ENCODE data around the gene TAS1R2.

Gene TAS1R2

DNA sequence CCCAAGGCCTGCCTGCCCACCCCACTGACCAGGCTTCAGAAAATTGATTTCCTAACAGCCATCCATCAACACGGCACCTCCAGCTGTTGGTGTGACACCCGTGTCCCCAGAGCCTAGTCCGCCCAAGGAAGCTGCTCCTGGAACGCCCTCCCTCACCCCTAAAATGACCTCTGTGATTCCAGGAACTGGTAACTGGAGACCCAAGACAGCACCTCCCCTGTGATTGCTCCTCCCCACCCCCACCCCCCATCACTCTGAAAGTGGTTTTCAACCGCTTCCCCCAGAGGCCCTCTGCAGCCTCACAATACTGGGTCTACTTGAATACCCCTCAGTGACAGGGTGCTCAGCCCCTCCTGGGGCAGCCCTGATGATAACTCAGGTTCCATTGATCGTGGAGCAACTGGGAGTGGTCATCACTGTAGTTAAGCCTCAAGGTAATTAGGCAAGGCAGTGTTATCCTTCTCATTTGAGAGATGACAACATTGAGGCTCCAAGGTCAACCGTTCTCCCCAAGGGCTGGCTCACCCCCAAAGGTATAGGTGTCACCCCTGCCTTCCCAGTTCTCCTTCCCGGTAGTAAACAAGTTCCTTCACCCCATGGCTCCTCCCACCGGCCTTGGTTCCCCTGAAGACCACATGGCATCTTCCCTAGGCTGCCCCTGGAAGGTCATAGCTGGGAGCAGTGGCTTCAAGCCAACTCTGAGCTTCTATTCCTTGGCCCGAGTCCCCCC lies 52.0 kb downstream of the TAS1R2 start:
- no peak for DNase-seq (ENCODE audit: low read depth)
- TF ChIP-seq, protein P1, sequence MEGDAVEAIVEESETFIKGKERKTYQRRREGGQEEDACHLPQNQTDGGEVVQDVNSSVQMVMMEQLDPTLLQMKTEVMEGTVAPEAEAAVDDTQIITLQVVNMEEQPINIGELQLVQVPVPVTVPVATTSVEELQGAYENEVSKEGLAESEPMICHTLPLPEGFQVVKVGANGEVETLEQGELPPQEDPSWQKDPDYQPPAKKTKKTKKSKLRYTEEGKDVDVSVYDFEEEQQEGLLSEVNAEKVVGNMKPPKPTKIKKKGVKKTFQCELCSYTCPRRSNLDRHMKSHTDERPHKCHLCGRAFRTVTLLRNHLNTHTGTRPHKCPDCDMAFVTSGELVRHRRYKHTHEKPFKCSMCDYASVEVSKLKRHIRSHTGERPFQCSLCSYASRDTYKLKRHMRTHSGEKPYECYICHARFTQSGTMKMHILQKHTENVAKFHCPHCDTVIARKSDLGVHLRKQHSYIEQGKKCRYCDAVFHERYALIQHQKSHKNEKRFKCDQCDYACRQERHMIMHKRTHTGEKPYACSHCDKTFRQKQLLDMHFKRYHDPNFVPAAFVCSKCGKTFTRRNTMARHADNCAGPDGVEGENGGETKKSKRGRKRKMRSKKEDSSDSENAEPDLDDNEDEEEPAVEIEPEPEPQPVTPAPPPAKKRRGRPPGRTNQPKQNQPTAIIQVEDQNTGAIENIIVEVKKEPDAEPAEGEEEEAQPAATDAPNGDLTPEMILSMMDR (IDR thresholded peaks at IDR 0.05; ENCODE audit: low read depth, low read length, missing control alignments): no peak
- no peak overlapping the region for H3K4me3 ChIP-seq (ENCODE audit: low read depth, low read length)

DNA sequence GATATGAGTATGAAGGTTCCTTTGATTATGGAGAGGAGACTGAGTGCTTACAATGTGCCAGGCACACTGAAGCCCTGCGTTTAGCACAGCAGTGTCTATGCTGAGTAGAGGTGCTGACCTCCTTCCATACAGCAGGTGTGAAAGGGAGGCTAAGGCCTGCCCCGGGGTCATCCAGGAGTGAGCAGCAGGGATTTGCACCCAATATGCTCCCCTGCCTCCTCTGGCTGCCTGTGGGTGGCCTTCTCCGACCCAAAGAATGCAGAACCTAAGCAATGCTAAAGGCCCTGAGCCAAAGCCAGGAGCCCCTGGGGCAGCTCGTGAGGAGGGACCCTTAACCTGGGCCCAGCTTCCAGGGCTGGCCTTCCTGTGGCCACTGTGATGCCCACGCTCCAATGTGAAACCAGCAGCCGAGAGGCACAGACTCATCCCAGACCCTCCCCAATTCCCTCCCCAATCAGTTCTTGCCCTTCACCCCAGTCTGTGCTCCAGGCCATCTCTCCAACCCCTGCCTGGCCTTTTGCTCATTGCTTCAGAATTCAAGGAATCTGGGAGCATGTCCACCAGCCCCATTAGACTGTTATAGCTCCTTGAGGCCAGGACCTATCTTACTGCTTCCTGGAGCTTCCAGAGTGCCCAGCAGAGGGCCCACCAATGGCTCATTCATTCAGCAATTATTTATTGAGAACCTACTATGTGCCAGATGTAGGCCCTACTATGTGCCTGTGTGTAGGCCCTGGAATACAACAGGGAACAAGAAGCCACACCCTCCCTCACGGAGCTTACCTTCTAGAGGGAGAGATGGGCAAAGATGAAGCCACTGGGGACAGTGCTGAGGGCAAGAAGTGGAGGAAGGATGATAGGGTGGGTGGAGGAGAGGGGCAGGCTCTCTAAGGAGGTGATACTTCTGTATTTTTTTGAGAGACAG lies 53.3 kb downstream of the TAS1R2 start:
- no peak for DNase-seq (ENCODE audit: low read depth)
- no peak overlapping the region for H3K4me3 ChIP-seq (ENCODE audit: low read depth, low read length)
- TF ChIP-seq, protein P1 (IDR thresholded peaks at IDR 0.05; ENCODE audit: low read depth, low read length, missing control alignments): no peak

DNA sequence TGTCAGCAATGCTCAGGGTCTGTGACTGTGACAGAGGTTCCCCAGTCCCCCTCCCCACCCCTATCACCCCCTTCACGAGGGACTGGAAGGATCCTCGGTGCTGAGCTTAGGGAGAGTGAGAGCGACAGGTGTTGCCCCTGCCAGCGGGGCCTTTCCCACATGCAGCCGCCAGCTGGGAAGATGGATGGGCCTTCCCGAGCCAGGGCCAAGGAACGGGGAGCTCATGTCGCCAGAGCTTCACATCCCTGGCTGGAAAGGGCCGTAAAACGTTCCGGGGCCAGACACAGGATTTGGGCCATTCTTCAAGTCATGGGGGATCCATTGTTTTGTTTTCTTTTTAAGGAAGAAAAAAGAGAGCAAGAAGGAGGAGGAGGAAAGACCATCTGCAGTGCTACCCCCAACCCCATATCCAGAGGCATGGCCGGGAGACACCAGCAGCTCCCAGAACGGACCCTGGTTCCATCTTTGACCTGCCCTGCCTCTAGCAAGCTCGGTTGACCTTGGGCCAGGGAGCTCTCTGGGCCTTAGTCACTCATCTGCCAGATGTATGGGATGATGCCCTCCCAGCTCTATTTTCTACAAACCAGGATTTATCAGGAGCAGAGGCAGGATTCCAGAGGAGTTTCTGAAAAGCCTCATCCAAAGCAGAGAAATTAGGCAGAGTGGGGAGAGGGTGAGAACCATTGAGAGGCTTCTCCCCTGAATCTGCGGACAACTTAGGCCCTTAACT lies 54.1 kb downstream of the TAS1R2 start:
- no peak for DNase-seq (ENCODE audit: low read depth)
- TF ChIP-seq, protein P1 (IDR thresholded peaks at IDR 0.05; ENCODE audit: low read depth, low read length, missing control alignments): no peak
- H3K4me3 ChIP-seq (ENCODE audit: low read depth, low read length): no peak overlapping the region

DNA sequence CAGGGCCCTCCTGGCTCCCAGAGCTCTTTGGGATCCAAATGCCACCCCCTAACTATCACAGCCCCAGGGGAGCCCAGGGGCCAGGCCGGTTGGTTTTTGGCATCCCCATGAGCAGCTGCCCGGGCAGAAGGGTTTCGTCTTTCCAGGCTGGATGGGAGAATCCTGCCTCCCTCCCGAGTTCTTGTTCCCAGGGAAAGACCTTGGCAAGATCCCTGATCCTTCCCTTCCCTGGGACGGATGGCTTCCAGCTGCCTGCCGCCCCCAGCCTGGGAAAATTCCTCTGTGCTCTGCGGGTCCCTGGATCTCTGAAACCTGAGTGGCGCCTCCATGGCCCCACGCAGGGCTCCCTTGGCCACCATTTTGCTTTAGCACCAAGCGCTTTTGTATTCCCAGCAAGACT lies 55.6 kb downstream of the TAS1R2 start:
- no peak overlapping the region for H3K4me3 ChIP-seq (ENCODE audit: low read depth, low read length)
- DNase-seq (ENCODE audit: low read depth): no peak
- TF ChIP-seq, protein P1 (IDR thresholded peaks at IDR 0.05; ENCODE audit: low read depth, low read length, missing control alignments): no peak

DNA sequence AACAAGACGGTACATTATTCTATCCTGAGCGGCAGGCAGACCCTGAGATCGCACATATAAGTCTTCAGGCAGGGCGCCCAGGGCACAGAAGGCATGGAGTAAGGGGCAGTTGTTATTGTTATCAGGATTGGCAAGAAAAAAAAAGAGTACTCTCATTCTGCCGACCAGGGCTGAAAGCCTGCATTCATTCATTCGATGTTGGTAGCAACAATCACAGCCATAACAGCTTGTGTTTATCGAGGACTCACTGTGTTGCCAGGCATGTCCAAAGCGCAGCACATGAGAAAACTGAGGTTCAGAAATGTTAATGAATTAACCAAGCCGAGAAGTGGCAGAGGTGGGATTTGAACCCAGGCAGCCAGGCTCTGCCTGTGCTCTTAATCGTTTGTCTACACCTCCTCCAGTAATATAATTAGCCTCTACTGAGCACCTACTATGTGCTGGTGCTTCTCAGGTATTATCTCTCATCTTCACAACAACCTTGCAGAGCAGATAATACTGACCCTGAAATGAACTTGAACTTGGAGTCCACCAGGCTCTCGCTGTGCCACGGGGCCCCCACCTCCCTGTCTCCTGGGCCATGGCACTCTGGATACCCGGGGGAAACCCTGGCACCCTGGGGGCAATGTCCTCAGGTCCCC lies 56.2 kb downstream of the TAS1R2 start:
- TF ChIP-seq, protein P1 (IDR thresholded peaks at IDR 0.05; ENCODE audit: low read depth, low read length, missing control alignments): no peak
- H3K4me3 ChIP-seq (ENCODE audit: low read depth, low read length): no peak overlapping the region
- no peak for DNase-seq (ENCODE audit: low read depth)

DNA sequence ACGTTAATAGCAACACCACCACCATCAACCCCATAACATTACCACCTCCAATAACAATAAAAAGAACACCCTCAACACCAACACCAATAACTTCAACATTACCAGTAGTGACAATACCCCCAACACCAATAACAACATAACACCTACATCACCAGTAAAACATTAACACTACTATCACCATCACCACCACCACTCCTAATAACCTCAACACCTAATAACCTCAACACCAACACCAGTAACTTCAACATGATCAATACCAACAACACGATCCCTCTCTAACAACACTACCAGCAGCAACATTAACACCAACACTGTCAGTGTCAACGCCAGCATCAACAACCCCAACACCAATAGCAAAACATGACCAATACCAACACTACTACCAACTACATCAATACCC lies 57.2 kb downstream of the TAS1R2 start:
- H3K4me3 ChIP-seq (ENCODE audit: low read depth, low read length): no peak overlapping the region
- no peak for DNase-seq (ENCODE audit: low read depth)
- TF ChIP-seq, protein P1 (IDR thresholded peaks at IDR 0.05; ENCODE audit: low read depth, low read length, missing control alignments): no peak

Data from GM12864 (cell line).